HCT116 (cell line): Measurements from ENCODE around the gene C1orf105. TPM values are rescaled to one million over a fixed set of nuclear protein-coding genes. Genes with fewer than 3 reads are reported as not detected.

Experiments used
- ATAC-seq: fragments of 200-7000 bp; cut with Tn5 transposase; 2 replicates; pipeline ENCODE4 v1.9.1; 2020; ENCODE audit warnings: mild to moderate bottlenecking, moderate library complexity
- BruUV-seq: library from RNA; stranded (reverse); fragments of 400-500 nt; replicated peaks from 2 replicates; lab custom pipeline; 2021; lab: Mats Ljungman, UMichigan
- CTCF ChIA-PET: fragments of 300-600 bp; sonication (Branson Sonifier 250); formaldehyde crosslinking; loops from one replicate; lab custom pipeline; 2021; ENCODE audit warnings: antibody characterized with exemption; lab: Charles Lee
- POLR2A ChIA-PET: fragments of 300-600, 350-600 bp; sonication (Branson Sonifier 250); formaldehyde crosslinking; loops from one replicate; lab custom pipeline; 2021; ENCODE audit warnings: antibody characterized with exemption; lab: Charles Lee
- RAD21 ChIA-PET, 2 experiments: fragments of 300-600 bp; sonication (Branson Sonifier 250); formaldehyde crosslinking; loops; one replicate each; lab custom pipeline; 2023; ENCODE audit warnings: low total read pairs in 2 of 2; ENCODE audit not compliant: uncharacterized antibody in 2 of 2, unreplicated experiment in 2 of 2, low non-redundant PET in 1 of 2; lab: Charles Lee
- DNase-seq: peaks from one replicate; pipeline ENCODE4 v3.0.0-alpha.2; 2010; ENCODE audit warnings: low read depth, low spot score
- H2AFZ ChIP-seq: fragments of 200-600 bp; shearing (Covaris generic), sonication (generic); 2 replicates; pipeline ENCODE4 v1.6.1; 2017; ENCODE audit warnings: low read depth, mixed run types, mixed read lengths, antibody characterized with exemption, low read length; ENCODE audit not compliant: poor library complexity, severe bottlenecking
- H3K27ac ChIP-seq: 2 replicates; pipeline ENCODE4 v1.5.1; 2012; ENCODE audit warnings: low read depth, low read length
- H3K27me3 ChIP-seq: fragments of 200-600 bp; sonication (generic); 2 replicates; pipeline ENCODE4 v1.6.1; 2016; ENCODE audit warnings: mixed run types, low read length, mixed read lengths; ENCODE audit not compliant: insufficient read depth
- H3K36me3 ChIP-seq, 2 experiments: fragments of 200-500 bp in 1 of 2; fragments of 200-600 bp in 1 of 2; sonication (Bioruptor generic) in 1 of 2; sonication (generic) in 1 of 2; 2 replicates each; pipeline versions ENCODE4 v1.5.1 to v1.6.1; 2014 to 2016; ENCODE audit warnings: low read length in 2 of 2, inconsistent platforms in 1 of 2, mixed read lengths in 1 of 2, mixed run types in 1 of 2; ENCODE audit not compliant: insufficient read depth in 2 of 2, control insufficient read depth in 1 of 2
- H3K4me1 ChIP-seq, 2 experiments: fragments of 200-600 bp in 1 of 2; sonication (generic) in 1 of 2; 2 replicates each; pipeline versions ENCODE4 v1.5.1 to v1.6.1; 2012 to 2017; ENCODE audit warnings: low read length in 2 of 2, inconsistent platforms in 1 of 2, mild to moderate bottlenecking in 1 of 2, mixed read lengths in 1 of 2, mixed run types in 1 of 2, moderate library complexity in 1 of 2; ENCODE audit not compliant: insufficient read depth in 2 of 2, control insufficient read depth in 1 of 2
- H3K4me2 ChIP-seq: fragments of 200-600 bp; sonication (generic); 2 replicates; pipeline ENCODE4 v1.6.1; 2017; ENCODE audit warnings: mixed run types, low read length, mixed read lengths
- H3K4me3 ChIP-seq, 2 experiments: fragments of 200-600 bp in 1 of 2; sonication (generic) in 1 of 2; replicated peaks in 1 of 2; 2 replicates each; pipeline ENCODE4 v1.5.1; 2011 to 2016; ENCODE audit warnings: low read length in 2 of 2, control low read depth in 1 of 2, low read depth in 1 of 2, mild to moderate bottlenecking in 1 of 2, mixed read lengths in 1 of 2, mixed run types in 1 of 2
- H3K79me2 ChIP-seq: fragments of 200-600 bp; sonication (generic); 2 replicates; pipeline ENCODE4 v1.6.1; 2017; ENCODE audit warnings: mild to moderate bottlenecking, mixed run types, low read length, moderate library complexity, mixed read lengths; ENCODE audit not compliant: insufficient read depth
- H3K9ac ChIP-seq: fragments of 200-600 bp; sonication (generic); 2 replicates; pipeline ENCODE4 v1.6.1; 2016; ENCODE audit warnings: low read length, mixed read lengths
- H3K9me2 ChIP-seq: fragments of 200-600 bp; sonication (generic), shearing (Covaris generic); 2 replicates; pipeline ENCODE4 v1.6.1; 2017; ENCODE audit warnings: mixed run types, mild to moderate bottlenecking, moderate library complexity; ENCODE audit not compliant: insufficient read depth
- H3K9me3 ChIP-seq, 2 experiments: fragments of 200-500 bp in 1 of 2; fragments of 200-600 bp in 1 of 2; sonication (Bioruptor generic) in 1 of 2; sonication (generic) in 1 of 2; 2 replicates each; pipeline ENCODE4 v1.6.1; 2014 to 2017; ENCODE audit warnings: low read length in 2 of 2, mixed read lengths in 2 of 2, inconsistent platforms in 1 of 2, low read depth in 1 of 2, mild to moderate bottlenecking in 1 of 2, mixed run types in 1 of 2, moderate library complexity in 1 of 2; ENCODE audit not compliant: control insufficient read depth in 1 of 2, insufficient read depth in 1 of 2
- H4K20me1 ChIP-seq: fragments of 200-600 bp; sonication (generic), shearing (Covaris generic); 2 replicates; pipeline ENCODE4 v1.6.1; 2017; ENCODE audit warnings: mixed run types, mild to moderate bottlenecking, moderate library complexity; ENCODE audit not compliant: insufficient read depth
- CBX3 ChIP-seq: IDR thresholded peaks from 2 replicates; pipeline ENCODE4 v1.6.1; 2012; ENCODE audit warnings: low read depth
- EGR1 ChIP-seq: IDR thresholded peaks from 2 replicates; pipeline ENCODE4 v1.6.1; 2012; ENCODE audit warnings: low read depth
- ELF1 ChIP-seq: IDR thresholded peaks from 2 replicates; pipeline ENCODE4 v1.6.1; 2012; ENCODE audit warnings: low read depth, borderline replicate concordance
- EZH2 ChIP-seq: fragments of 200-600 bp; sonication (generic); IDR thresholded peaks from 2 replicates; pipeline ENCODE4 v1.6.1; 2017; ENCODE audit warnings: antibody characterized with exemption, mixed run types
- EZH2phosphoT487 ChIP-seq: fragments of 200-600 bp; IDR thresholded peaks from 2 replicates; pipeline ENCODE4 v1.6.1; 2018; ENCODE audit warnings: antibody characterized with exemption, borderline replicate concordance
- FOSL1 ChIP-seq: IDR thresholded peaks from 2 replicates; pipeline ENCODE4 v1.6.1; 2012; ENCODE audit warnings: low read depth
- JUND ChIP-seq: IDR thresholded peaks from 2 replicates; pipeline ENCODE4 v1.6.1; 2012
- POLR2A ChIP-seq: IDR thresholded peaks from 2 replicates; pipeline ENCODE4 v1.7.0; 2011; ENCODE audit warnings: borderline replicate concordance; ENCODE audit not compliant: insufficient read depth, insufficient read length; ENCODE audit errors: extremely low read depth
- POLR2AphosphoS5 ChIP-seq: IDR thresholded peaks from 2 replicates; pipeline ENCODE4 v1.6.1; 2011; ENCODE audit warnings: mild to moderate bottlenecking, low read depth, low read length, moderate library complexity
- RAD21 ChIP-seq: IDR thresholded peaks from 2 replicates; pipeline ENCODE4 v1.6.1; 2012; ENCODE audit warnings: low read depth, mild to moderate bottlenecking
- SIN3A ChIP-seq: IDR thresholded peaks from 2 replicates; pipeline ENCODE4 v1.6.1; 2012; ENCODE audit warnings: low read depth
- SP1 ChIP-seq: IDR thresholded peaks from 2 replicates; pipeline ENCODE4 v1.6.1; 2012; ENCODE audit warnings: low read depth
- SRF ChIP-seq: IDR thresholded peaks from 2 replicates; pipeline ENCODE4 v1.6.1; 2012; ENCODE audit warnings: low read depth
- TCF7L2 ChIP-seq: IDR thresholded peaks from 2 replicates; pipeline ENCODE4 v1.7.0; 2011; ENCODE audit warnings: borderline replicate concordance, inconsistent platforms; ENCODE audit not compliant: insufficient read depth, insufficient read length; ENCODE audit errors: extremely low read depth
- YY1 ChIP-seq: IDR thresholded peaks from 2 replicates; pipeline ENCODE4 v1.6.1; 2011; ENCODE audit warnings: low read length, low read depth, moderate library complexity, mild to moderate bottlenecking; ENCODE audit not compliant: insufficient replicate concordance; ENCODE audit errors: extremely low read depth
- ZFX ChIP-seq: fragments of 450-650 bp; IDR thresholded peaks from 2 replicates; pipeline ENCODE4 v1.6.1; 2017
- intact Hi-C: fragments of 100-400 bp; cut with micrococcal nuclease; formaldehyde crosslinking; loops from 2 replicates; pipeline ENCODE4 v1.10.0; 2022
- total RNA-seq: library from RNA; stranded (reverse); gene quantifications from one replicate; pipeline ENCODE4 v1.2.1, GENCODE V29; 2021; ENCODE audit not compliant: unreplicated experiment
- TF ChIP-seq, protein P1 (sequence below): IDR thresholded peaks from 2 replicates; pipeline ENCODE4 v1.6.1; 2011; ENCODE audit warnings: mild to moderate bottlenecking, low read length, moderate library complexity; ENCODE audit not compliant: insufficient replicate concordance; ENCODE audit errors: extremely low read depth
- TF ChIP-seq, protein P2 (sequence below), 3 experiments: fragments of 200-600 bp in 1 of 3; sonication (generic) in 1 of 3; IDR thresholded peaks in 2 of 3; conservative IDR thresholded peaks in 1 of 3; 2 replicates each; pipeline ENCODE4 v1.5.1; 2012 to 2017; ENCODE audit warnings: low read depth in 2 of 3, low read length in 2 of 3, antibody characterized with exemption in 1 of 3, borderline replicate concordance in 1 of 3, control low read depth in 1 of 3, mild to moderate bottlenecking in 1 of 3, mixed read lengths in 1 of 3, mixed run types in 1 of 3, moderate library complexity in 1 of 3; ENCODE audit not compliant: insufficient read depth in 1 of 3
- TF ChIP-seq, protein P3 (sequence below): IDR thresholded peaks from 2 replicates; pipeline ENCODE4 v1.6.1; 2012

Gene C1orf105
- total RNA-seq, 1 experiment from 2014 or later = not detected

DNA sequence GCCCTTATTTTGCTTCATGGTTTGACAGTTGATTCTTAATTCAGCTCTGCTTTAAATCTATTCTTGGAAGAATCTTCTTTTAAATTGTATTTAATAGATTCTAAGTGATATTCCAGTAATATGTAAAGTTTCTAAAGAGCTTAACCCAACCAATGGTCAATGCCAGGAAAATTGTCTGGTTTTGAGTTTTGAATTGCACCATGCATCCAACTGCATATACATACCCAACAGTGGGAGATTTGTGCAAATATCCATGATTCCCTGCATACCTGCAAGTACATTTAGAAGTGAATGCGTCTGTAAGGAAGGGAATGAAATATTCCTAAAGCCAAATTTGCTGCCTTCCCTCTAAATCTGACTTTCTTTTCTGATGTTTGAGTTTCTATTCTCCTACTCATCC, 35.8 kb upstream of the C1orf105 start:
- CTCF ChIA-PET = interaction anchor here (0.8 kb wide), 1 partner anchor 15 kb away, joined by 3 read pairs; no protein-coding TSS in a partner anchor
- no peak overlapping the region for H3K4me3 ChIP-seq
- no TSS peak for BruUV-seq
- no peaks in the 10 kb centered on the region for H4K20me1 ChIP-seq
- TF ChIP-seq POLR2AphosphoS5 (no peak), EZH2 (no peak), YY1 (no peak), SIN3A (no peak), SP1 (no peak), ELF1 (no peak), SRF (no peak), EGR1 (no peak), TCF7L2 (no peak), EZH2phosphoT487 (no peak), ZFX (no peak), POLR2A (no peak), CBX3 (no peak), JUND (no peak), RAD21 (no peak), FOSL1 (no peak)
- TF ChIP-seq, protein P1, sequence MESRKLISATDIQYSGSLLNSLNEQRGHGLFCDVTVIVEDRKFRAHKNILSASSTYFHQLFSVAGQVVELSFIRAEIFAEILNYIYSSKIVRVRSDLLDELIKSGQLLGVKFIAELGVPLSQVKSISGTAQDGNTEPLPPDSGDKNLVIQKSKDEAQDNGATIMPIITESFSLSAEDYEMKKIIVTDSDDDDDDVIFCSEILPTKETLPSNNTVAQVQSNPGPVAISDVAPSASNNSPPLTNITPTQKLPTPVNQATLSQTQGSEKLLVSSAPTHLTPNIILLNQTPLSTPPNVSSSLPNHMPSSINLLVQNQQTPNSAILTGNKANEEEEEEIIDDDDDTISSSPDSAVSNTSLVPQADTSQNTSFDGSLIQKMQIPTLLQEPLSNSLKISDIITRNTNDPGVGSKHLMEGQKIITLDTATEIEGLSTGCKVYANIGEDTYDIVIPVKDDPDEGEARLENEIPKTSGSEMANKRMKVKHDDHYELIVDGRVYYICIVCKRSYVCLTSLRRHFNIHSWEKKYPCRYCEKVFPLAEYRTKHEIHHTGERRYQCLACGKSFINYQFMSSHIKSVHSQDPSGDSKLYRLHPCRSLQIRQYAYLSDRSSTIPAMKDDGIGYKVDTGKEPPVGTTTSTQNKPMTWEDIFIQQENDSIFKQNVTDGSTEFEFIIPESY = no peak
- TF ChIP-seq, protein P2, sequence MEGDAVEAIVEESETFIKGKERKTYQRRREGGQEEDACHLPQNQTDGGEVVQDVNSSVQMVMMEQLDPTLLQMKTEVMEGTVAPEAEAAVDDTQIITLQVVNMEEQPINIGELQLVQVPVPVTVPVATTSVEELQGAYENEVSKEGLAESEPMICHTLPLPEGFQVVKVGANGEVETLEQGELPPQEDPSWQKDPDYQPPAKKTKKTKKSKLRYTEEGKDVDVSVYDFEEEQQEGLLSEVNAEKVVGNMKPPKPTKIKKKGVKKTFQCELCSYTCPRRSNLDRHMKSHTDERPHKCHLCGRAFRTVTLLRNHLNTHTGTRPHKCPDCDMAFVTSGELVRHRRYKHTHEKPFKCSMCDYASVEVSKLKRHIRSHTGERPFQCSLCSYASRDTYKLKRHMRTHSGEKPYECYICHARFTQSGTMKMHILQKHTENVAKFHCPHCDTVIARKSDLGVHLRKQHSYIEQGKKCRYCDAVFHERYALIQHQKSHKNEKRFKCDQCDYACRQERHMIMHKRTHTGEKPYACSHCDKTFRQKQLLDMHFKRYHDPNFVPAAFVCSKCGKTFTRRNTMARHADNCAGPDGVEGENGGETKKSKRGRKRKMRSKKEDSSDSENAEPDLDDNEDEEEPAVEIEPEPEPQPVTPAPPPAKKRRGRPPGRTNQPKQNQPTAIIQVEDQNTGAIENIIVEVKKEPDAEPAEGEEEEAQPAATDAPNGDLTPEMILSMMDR (IDR thresholded peaks at IDR 0.05 in 2 of 3, conservative IDR thresholded peaks at IDR 0.05 in 1 of 3; ENCODE audit: borderline replicate concordance in 1 of 3, insufficient read depth in 1 of 3, low read depth in 2 of 3, low read length in 2 of 3) = no peak
- TF ChIP-seq, protein P3, sequence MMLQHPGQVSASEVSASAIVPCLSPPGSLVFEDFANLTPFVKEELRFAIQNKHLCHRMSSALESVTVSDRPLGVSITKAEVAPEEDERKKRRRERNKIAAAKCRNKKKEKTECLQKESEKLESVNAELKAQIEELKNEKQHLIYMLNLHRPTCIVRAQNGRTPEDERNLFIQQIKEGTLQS = no peak
- TF ChIP-seq, all 23 proteins: peak for 0
- RAD21 ChIA-PET = no interaction called here
- POLR2A ChIA-PET = no interaction called here
- DNase-seq = no peak
- Histone ChIP-seq H3K4me2 (no peak overlapping the region), H3K9me3 (no peaks in the 10 kb centered on the region), H3K79me2 (no peaks in the 10 kb centered on the region), H3K9me2 (no peaks in the 10 kb centered on the region), H3K4me1 (no peaks in the 10 kb centered on the region), H3K27me3 (no peaks in the 10 kb centered on the region), H3K36me3 (no peaks in the 10 kb centered on the region), H3K9ac (no peak overlapping the region), H3K27ac (no peak overlapping the region), H2AFZ (no peak overlapping the region)
- ATAC-seq = no peak
- intact Hi-C loops = no loop called here
